Endothelial cell of umbilical vein (primary cell): ENCODE measurements around the gene DGCR8. TPM values are rescaled to one million over a fixed set of nuclear protein-coding genes. Genes with fewer than 3 reads are reported as not detected.

Experiments used
- BruUV-seq: library from RNA; stranded (reverse); fragments of 400-500 nt; replicated peaks from 2 replicates; lab custom pipeline; 2021; lab: Mats Ljungman, UMichigan
- CTCF ChIA-PET: fragments of 300-600, 350-600 bp; sonication (Branson Sonifier 250); formaldehyde crosslinking; loops from one replicate; lab custom pipeline; 2021; ENCODE audit warnings: antibody characterized with exemption, inconsistent platforms; lab: Charles Lee
- POLR2A ChIA-PET: fragments of 300-600, 350-600 bp; sonication (Branson Sonifier 250); formaldehyde crosslinking; loops from one replicate; lab custom pipeline; 2021; ENCODE audit warnings: antibody characterized with exemption, inconsistent platforms; lab: Charles Lee
- DNase-seq: peaks from one replicate; pipeline ENCODE4 v3.0.0-alpha.2; 2011; ENCODE audit warnings: low read depth, low spot score
- FAIRE-seq: peaks from 2 replicates; lab custom pipeline; 2011; peaks lifted over from hg19 to GRCh38; lab: Jason Lieb, UNC
- H2AFZ ChIP-seq: 2 replicates; pipeline ENCODE4 v1.6.0; 2012; ENCODE audit warnings: low read depth, low read length, control low read depth, inconsistent platforms
- H3K27ac ChIP-seq: 2 replicates; pipeline ENCODE4 v1.5.1; 2011; ENCODE audit warnings: low read depth, mild to moderate bottlenecking, control low read depth, low read length, moderate library complexity; ENCODE audit not compliant: insufficient read depth
- H3K27me3 ChIP-seq, 2 experiments: 2 replicates each; pipeline versions ENCODE4 v1.6.0 to v1.6.1; 2011; ENCODE audit warnings: low read length in 2 of 2, mixed read lengths in 1 of 2; ENCODE audit not compliant: control insufficient read depth in 2 of 2, insufficient read depth in 2 of 2
- H3K36me3 ChIP-seq, 2 experiments: 2 replicates in 1 of 2; 3 replicates in 1 of 2; pipeline ENCODE4 v1.5.1; 2011; ENCODE audit warnings: low read length in 2 of 2, mild to moderate bottlenecking in 1 of 2, moderate library complexity in 1 of 2; ENCODE audit not compliant: control insufficient read depth in 2 of 2, insufficient read depth in 2 of 2; ENCODE audit errors: extremely low read depth in 1 of 2
- H3K4me1 ChIP-seq: 3 replicates; pipeline ENCODE4 v1.5.1; 2011; ENCODE audit warnings: mild to moderate bottlenecking, low read length; ENCODE audit not compliant: control insufficient read depth, insufficient read depth; ENCODE audit errors: extremely low read depth
- H3K4me2 ChIP-seq: 2 replicates; pipeline ENCODE4 v1.6.1; 2011; ENCODE audit warnings: low read length, control low read depth, mixed read lengths; ENCODE audit not compliant: insufficient read depth
- H3K4me3 ChIP-seq, 3 experiments: fragments of 200-600 bp in 1 of 3; sonication (generic), shearing (Covaris generic) in 1 of 3; replicated peaks in 1 of 3; 2 replicates each; pipeline ENCODE4 v1.5.1; 2011 to 2016; ENCODE audit warnings: control low read depth in 3 of 3, low read length in 3 of 3, mild to moderate bottlenecking in 2 of 3, inconsistent platforms in 1 of 3, low read depth in 1 of 3, moderate library complexity in 1 of 3; ENCODE audit not compliant: insufficient read depth in 1 of 3
- H3K79me2 ChIP-seq: 2 replicates; pipeline ENCODE4 v1.6.0; 2012; ENCODE audit warnings: low read length, inconsistent platforms; ENCODE audit not compliant: control insufficient read depth, insufficient read depth
- H3K9ac ChIP-seq: replicated peaks from 2 replicates; pipeline ENCODE3; 2011; ENCODE audit warnings: low read length, control low read depth; ENCODE audit not compliant: insufficient read depth; ENCODE audit errors: extremely low read depth
- H3K9me1 ChIP-seq: replicated peaks from 3 replicates; pipeline ENCODE4 v1.6.0; 2011; ENCODE audit warnings: mild to moderate bottlenecking, low read length; ENCODE audit not compliant: control insufficient read depth, insufficient read depth; ENCODE audit errors: extremely low read depth
- H3K9me3 ChIP-seq: replicated peaks from 2 replicates; pipeline ENCODE4 v1.5.1; 2012; ENCODE audit warnings: low read length, inconsistent platforms; ENCODE audit not compliant: control insufficient read depth, insufficient read depth
- H4K20me1 ChIP-seq: replicated peaks from 2 replicates; pipeline ENCODE3; 2011; ENCODE audit warnings: mild to moderate bottlenecking, low read length; ENCODE audit not compliant: control insufficient read depth, insufficient read depth; ENCODE audit errors: extremely low read depth
- EZH2 ChIP-seq: IDR thresholded peaks from 2 replicates; pipeline ENCODE4 v1.6.1; 2012; ENCODE audit warnings: borderline replicate concordance, low read depth, mild to moderate bottlenecking, moderate library complexity, low read length, inconsistent platforms; ENCODE audit not compliant: severe bottlenecking
- FOS ChIP-seq: IDR thresholded peaks from 2 replicates; pipeline ENCODE4 v1.6.1; 2011; ENCODE audit warnings: mild to moderate bottlenecking, low read length, moderate library complexity, borderline replicate concordance; ENCODE audit not compliant: insufficient read depth
- GATA2 ChIP-seq: IDR thresholded peaks from 2 replicates; pipeline ENCODE4 v1.7.0; 2011; ENCODE audit warnings: low read depth, mild to moderate bottlenecking, moderate library complexity, mixed read lengths, low read length; ENCODE audit not compliant: insufficient read length, insufficient read depth
- JUN ChIP-seq: IDR thresholded peaks from 2 replicates; pipeline ENCODE4 v1.6.1; 2011; ENCODE audit warnings: borderline replicate concordance, low read depth; ENCODE audit not compliant: insufficient read length, insufficient read depth
- MAX ChIP-seq: IDR thresholded peaks from 2 replicates; pipeline ENCODE4 v1.6.1; 2011; ENCODE audit not compliant: insufficient read depth, insufficient read length
- MYC ChIP-seq: IDR thresholded peaks from one replicate; pipeline ENCODE4 v1.6.1; 2011; ENCODE audit warnings: mild to moderate bottlenecking, low read depth, low read length
- POLR2A ChIP-seq: IDR thresholded peaks from 2 replicates; pipeline ENCODE4 v1.6.1; 2012; ENCODE audit warnings: low read depth, mild to moderate bottlenecking, control low read depth, low read length
- POLR2AphosphoS5 ChIP-seq: IDR thresholded peaks from 2 replicates; pipeline ENCODE4 v1.6.1; 2012; ENCODE audit warnings: low read depth, mild to moderate bottlenecking, control low read depth, low read length, moderate library complexity; ENCODE audit not compliant: insufficient read depth
- dilution Hi-C: fragments of 300-500 bp; cut with MboI; formaldehyde crosslinking; loops from one replicate; pipeline ENCODE4 v1.15.0; 2019; ENCODE audit warnings: low sequenced_read_pairs; ENCODE audit not compliant: extremely low pct_ligation_motif_present
- intact Hi-C: fragments of 100-400 bp; cut with micrococcal nuclease; formaldehyde crosslinking; loops from one replicate; pipeline ENCODE4 v1.10.0; 2022
- polyA plus RNA-seq, 4 experiments: library from polyadenylated mRNA; depleted of rRNA in 3 of 4; stranded (reverse) in 3 of 4; unstranded in 1 of 4; fragments of >200 nt; gene quantifications; 2 replicates each; pipeline versions ENCODE4 v1.2.1 to v1.2.3, GENCODE V29; 2011 to 2012; ENCODE audit warnings: missing spikeins in 1 of 4
- total RNA-seq: library from RNA; stranded (reverse); gene quantifications from 2 replicates; pipeline ENCODE4 v1.2.3, GENCODE V29; 2021

DGCR8 gene
- total and polyA plus RNA-seq, 2 donors (not counting 3 experiments of a cell fraction or from before 2014, with no cell fraction given) = 32.7 to 64.2 TPM

DNA sequence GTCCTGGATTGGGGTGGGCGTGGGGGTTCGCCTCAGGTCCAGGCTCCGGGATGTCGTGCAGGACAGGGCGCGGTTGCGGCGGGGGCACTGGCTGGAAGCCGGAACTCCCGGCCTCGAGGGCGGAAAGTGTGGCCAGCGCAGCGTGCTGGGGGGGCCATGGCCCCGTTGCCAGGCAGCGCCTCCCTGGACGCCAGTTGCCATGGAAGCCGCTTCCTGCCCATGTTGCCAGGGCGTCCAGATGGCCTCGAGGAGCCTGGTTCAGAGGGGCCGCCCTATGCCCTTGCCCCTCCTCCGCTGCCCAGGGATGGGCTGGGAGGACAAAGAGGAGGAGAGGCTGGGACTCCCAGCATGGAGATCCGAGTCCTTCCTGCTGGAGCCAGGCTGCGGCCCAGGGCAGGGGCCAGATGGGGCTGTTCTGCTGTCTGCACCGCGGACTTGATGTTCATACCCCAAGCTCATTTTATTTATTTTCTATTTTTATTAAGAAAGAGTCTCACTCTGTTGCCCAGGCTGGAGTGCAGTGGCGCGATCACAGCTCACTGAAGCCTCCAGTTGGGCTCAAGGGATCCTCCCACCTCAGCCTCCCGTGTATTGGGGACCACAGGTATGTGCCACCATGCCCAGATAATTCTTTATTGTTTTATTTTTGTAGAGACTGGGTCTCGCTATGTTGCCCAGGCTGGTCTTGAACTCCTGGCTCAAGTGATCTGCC lies 75.4 kb downstream of the DGCR8 start:
- Histone ChIP-seq H3K9me3 (no peaks in the 10 kb centered on the region), H4K20me1 (no peaks in the 10 kb centered on the region), H3K27ac (no peak overlapping the region), H2AFZ (peak overlapping the region; percentile 32), H3K4me2 (peak overlapping the region; percentile 25), H3K9ac (no peak overlapping the region), H3K4me1 (peaks cover 5% of the 10 kb centered on the region), H3K36me3 (no peaks in the 10 kb centered on the region), H3K79me2 (no peaks in the 10 kb centered on the region), H3K27me3 (no peaks in the 10 kb centered on the region), H3K4me3 (peak overlapping the region; percentile 23 to 46 (median 36)), H3K9me1 (no peaks in the 10 kb centered on the region)
- dilution Hi-C loops (no loop called here), intact Hi-C loops (loop anchor here (5.0 kb wide), 2 partner anchors 52 to 302 kb away; no protein-coding TSS in a partner anchor)
- DNase-seq (peak; percentile 64), FAIRE-seq (peak; percentile 87)
- no TSS peak for BruUV-seq
- ChIA-PET POLR2A (no interaction called here), CTCF (interaction anchor here (1.0 to 3.2 kb wide), 5 partner anchors 83 to 137 kb away, joined by 7 to 52 read pairs (median 25); no protein-coding TSS in a partner anchor)
- TF ChIP-seq JUN = no peak
- TF ChIP-seq EZH2 = no peak
- no peak for TF ChIP-seq GATA2
- TF ChIP-seq MAX = peak; percentile 61
- peak; percentile 43 for TF ChIP-seq POLR2AphosphoS5
- no peak for TF ChIP-seq POLR2A
- no peak for TF ChIP-seq FOS
- no peak for TF ChIP-seq MYC
